Activated CD8-positive, alpha-beta memory T cell treated with anti-CD3 and anti-CD28 coated beads, Interleukin-2, amount 50 U/mL, for 24 hours (primary cell): ENCODE measurements around the gene GSPT1.

Experiments
- DNase-seq: peaks from one replicate; pipeline ENCODE4 v3.0.0-alpha.2; 2020; ENCODE audit errors: extremely low read depth

GSPT1 gene

GRCh38 chr16:11913425-11914079 is 2.2 kb downstream of the GSPT1 start:
- DNase-seq = no peak

GRCh38 chr16:11909653-11910545 is 5.9 kb downstream of the GSPT1 start:
- DNase-seq = no peak

- no peak for DNase-seq
Observed at GRCh38 chr16:11907160-11907970, 8.4 kb downstream of the GSPT1 start.

- no peak for DNase-seq
Observed at GRCh38 chr16:11903906-11904305, 11.8 kb downstream of the GSPT1 start.

GRCh38 chr16:11901091-11901490 is 14.7 kb downstream of the GSPT1 start:
- no peak for DNase-seq

- no peak for DNase-seq
Observed at GRCh38 chr16:11896486-11897176, 19.1 kb downstream of the GSPT1 start.

GRCh38 chr16:11893571-11893970 is 22.2 kb downstream of the GSPT1 start:
- DNase-seq = no peak

GRCh38 chr16:11892761-11893160 is 23.0 kb downstream of the GSPT1 start:
- DNase-seq = no peak

- DNase-seq = no peak
Observed at GRCh38 chr16:11890231-11890965, 25.4 kb downstream of the GSPT1 start.

- no peak for DNase-seq
Observed at GRCh38 chr16:11886881-11887280, 28.9 kb downstream of the GSPT1 start.

GRCh38 chr16:11884035-11884434 is 31.7 kb downstream of the GSPT1 start:
- DNase-seq = no peak

- DNase-seq = no peak
Observed at GRCh38 chr16:11880007-11880406, 35.7 kb downstream of the GSPT1 start.

- no peak for DNase-seq
Observed at GRCh38 chr16:11877374-11877773, 38.4 kb downstream of the GSPT1 start.

GRCh38 chr16:11876306-11876705 is 39.5 kb downstream of the GSPT1 start:
- no peak for DNase-seq

- no peak for DNase-seq
Observed at GRCh38 chr16:11875721-11876120, 40.0 kb downstream of the GSPT1 start.

GRCh38 chr16:11871193-11871592 is 44.6 kb downstream of the GSPT1 start:
- DNase-seq = no peak

GRCh38 chr16:11870399-11870798 is 45.4 kb downstream of the GSPT1 start:
- DNase-seq = no peak

- DNase-seq = no peak
Observed at GRCh38 chr16:11869353-11870228, 46.2 kb downstream of the GSPT1 start.

GRCh38 chr16:11868412-11868980 is 47.3 kb downstream of the GSPT1 start:
- no peak for DNase-seq

GRCh38 chr16:11862489-11862888 is 53.3 kb downstream of the GSPT1 start:
- DNase-seq = no peak
